Naive thymus-derived CD8-positive, alpha-beta T cell (primary cell): ENCODE measurements around the gene DDN. TPM values are rescaled to one million over a fixed set of nuclear protein-coding genes. Genes with fewer than 3 reads are reported as not detected.

Experiments used
- ATAC-seq, 2 donors: fragments of 150-1000 bp; cut with Tn5 transposase in 1 of 2; sonication (Bioruptor Pico), chemical (Tn5 transposase) in 1 of 2; 1 replicate in 1 of 2; 2 replicates in 1 of 2; pipeline ENCODE4 v1.10.0; 2021; ENCODE audit warnings: mild to moderate bottlenecking in 2 of 2, moderate library complexity in 2 of 2
- POLR2A ChIA-PET: fragments of 350-600 bp; sonication (Branson Sonifier 250); formaldehyde crosslinking; loops from one replicate; lab custom pipeline; 2021; ENCODE audit warnings: antibody characterized with exemption; lab: Charles Lee
- DNase-seq, 10 donors: peaks; one replicate each; pipeline versions ENCODE4 v3.0.0 to v3.0.0-alpha.2; 2020 to 2022
- H3K27ac Mint-ChIP-seq, 10 donors: one replicate each; pipeline ENCODE4 v1.8.0; 2020 to 2022; ENCODE audit warnings: mild to moderate bottlenecking in 10 of 10, mixed read lengths in 10 of 10, moderate library complexity in 4 of 10, inconsistent platforms in 1 of 10
- H3K27me3 Mint-ChIP-seq, 5 donors: one replicate each; pipeline ENCODE4 v1.8.0; 2021 to 2022; ENCODE audit warnings: mixed read lengths in 5 of 5
- H3K36me3 Mint-ChIP-seq, 3 donors: one replicate each; pipeline ENCODE4 v1.8.0; 2020 to 2022; ENCODE audit warnings: mixed read lengths in 3 of 3, mild to moderate bottlenecking in 2 of 3, inconsistent platforms in 1 of 3
- H3K4me1 Mint-ChIP-seq, 4 donors: one replicate each; pipeline ENCODE4 v1.8.0; 2021 to 2022; ENCODE audit warnings: mixed read lengths in 4 of 4
- H3K4me3 Mint-ChIP-seq, 10 donors: one replicate each; pipeline ENCODE4 v1.8.0; 2020 to 2022; ENCODE audit warnings: mild to moderate bottlenecking in 10 of 10, mixed read lengths in 10 of 10, moderate library complexity in 6 of 10, inconsistent platforms in 1 of 10
- H3K9me3 Mint-ChIP-seq, 9 donors: one replicate each; pipeline ENCODE4 v1.8.0; 2020 to 2022; ENCODE audit warnings: mixed read lengths in 9 of 9, mild to moderate bottlenecking in 3 of 9, inconsistent platforms in 1 of 9, moderate library complexity in 1 of 9
- polyA plus RNA-seq, 3 donors: library from polyadenylated mRNA; unstranded; fragments of 300-500 nt; fragmentation: Illumina TruSeq; gene quantifications; one replicate each; pipeline ENCODE4 v1.2.3, GENCODE V29; 2021
- total RNA-seq, 8 experiments: library from RNA in 2 of 8; stranded (reverse) in 2 of 8; gene quantifications; one replicate each; pipeline ENCODE4 v1.2.3 and lab custom pipeline; 2021 to 2026

DDN gene
- total and polyA plus RNA-seq, 5 experiments from 2014 or later = 0.14 to 0.18 TPM; not detected in 3

- peak overlapping the region; percentile 65 to 95 (median 92) for H3K4me3 Mint-ChIP-seq
- POLR2A ChIA-PET = interaction anchor here (0.6 to 1.8 kb wide), 10 partner anchors 12 to 168 kb away, joined by 3 to 8 read pairs (median 4); partner anchors contain the start of genes DDX23, KMT2D, RHEBL1 and TUBA1B
- peaks cover 8 to 48% (median 9%) of the 10 kb centered on the region in 3 donors for H3K36me3 Mint-ChIP-seq
- peak overlapping the region; percentile 97 to 100 (median 98) for H3K27ac Mint-ChIP-seq
- peaks cover 24 to 42% (median 38%) of the 10 kb centered on the region in 4 donors for H3K4me1 Mint-ChIP-seq
- ATAC-seq (no peak), DNase-seq (peak in 5 of 10 donors; percentile 17 to 33 (median 18))
- no peaks in the 10 kb centered on the region for H3K27me3 Mint-ChIP-seq
- no peaks in the 10 kb centered on the region for H3K9me3 Mint-ChIP-seq
Observed at GRCh38 chr12:49019443-49020324, 20.5 kb upstream of the DDN start.

- peaks cover 24 to 45% (median 40%) of the 10 kb centered on the region in 4 donors for H3K4me1 Mint-ChIP-seq
- no peaks in the 10 kb centered on the region for H3K9me3 Mint-ChIP-seq
- peak overlapping the region; percentile 89 to 98 (median 93) for H3K4me3 Mint-ChIP-seq
- H3K36me3 Mint-ChIP-seq = peaks cover 8 to 42% (median 9%) of the 10 kb centered on the region in 3 donors
- DNase-seq (no peak), ATAC-seq (peak in 1 of 2 donors; percentile 40)
- POLR2A ChIA-PET = interaction anchor here (0.6 to 1.8 kb wide), 7 partner anchors 19 to 168 kb away, joined by 3 to 8 read pairs (median 5); partner anchors contain the start of genes DDX23, KMT2D and TUBA1B
- H3K27me3 Mint-ChIP-seq = no peaks in the 10 kb centered on the region
- peak overlapping the region; percentile 97 to 100 (median 99) for H3K27ac Mint-ChIP-seq
Observed at GRCh38 chr12:49019120-49019430, 19.9 kb upstream of the DDN start.

- POLR2A ChIA-PET = interaction anchor here (0.8 to 1.7 kb wide), 7 partner anchors 19 to 167 kb away, joined by 3 to 5 read pairs (median 4); partner anchors contain the start of genes DDN, DDX23 and TUBA1B
Observed at GRCh38 chr12:49018261-49019119, 19.3 kb upstream of the DDN start, which contains the start of gene PRKAG1. Gene PRKAG1 (minus strand): TSS chr12:49018776. CDS start chr12:49018740, 36 bp downstream.

GRCh38 chr12:49017891-49018260 lies 18.7 kb upstream of the DDN start:
- peak overlapping the region; percentile 97 to 100 (median 99) for H3K27ac Mint-ChIP-seq
- peaks cover 24 to 45% (median 40%) of the 10 kb centered on the region in 4 donors for H3K4me1 Mint-ChIP-seq
- peaks cover 8 to 42% (median 9%) of the 10 kb centered on the region in 3 donors for H3K36me3 Mint-ChIP-seq
- no peak for ATAC-seq
- H3K27me3 Mint-ChIP-seq = no peaks in the 10 kb centered on the region
- DNase-seq = no peak
- POLR2A ChIA-PET = interaction anchor here (0.8 to 1.7 kb wide), 6 partner anchors 19 to 166 kb away, joined by 3 to 5 read pairs (median 4); partner anchors contain the start of genes DDN and TUBA1B
- H3K9me3 Mint-ChIP-seq = no peaks in the 10 kb centered on the region
- H3K4me3 Mint-ChIP-seq = peak overlapping the region; percentile 89 to 98 (median 93)

More at GRCh38 chr12:49018261-49019119, 19.3 kb upstream of the DDN start, which contains the start of gene PRKAG1:
- peak; percentile 89 to 92 for ATAC-seq
- H3K4me1 Mint-ChIP-seq = peaks cover 24 to 45% (median 40%) of the 10 kb centered on the region in 4 donors
- peak within 1 kb of the TSS; percentile 97 to 100 (median 99) for H3K27ac Mint-ChIP-seq
- peak; percentile 91 to 98 (median 96) for DNase-seq
- H3K27me3 Mint-ChIP-seq = no peaks in the 10 kb centered on the region
- no peaks in the 10 kb centered on the region for H3K9me3 Mint-ChIP-seq
- peak within 1 kb of the TSS; percentile 89 to 98 (median 93) for H3K4me3 Mint-ChIP-seq
- peaks cover 8 to 40% (median 9%) of the 10 kb centered on the region in 3 donors for H3K36me3 Mint-ChIP-seq

GRCh38 chr12:49015196-49015595 lies 16.0 kb upstream of the DDN start:
- DNase-seq (no peak), ATAC-seq (no peak)
- H3K36me3 Mint-ChIP-seq = peaks cover 8 to 49% (median 26%) of the 10 kb centered on the region in 3 donors
- H3K27ac Mint-ChIP-seq = peak overlapping the region in 4 of 10 donors; percentile 2 to 47 (median 22)
- no peaks in the 10 kb centered on the region for H3K9me3 Mint-ChIP-seq
- POLR2A ChIA-PET = no interaction called here
- H3K27me3 Mint-ChIP-seq = no peaks in the 10 kb centered on the region
- H3K4me1 Mint-ChIP-seq = peaks cover 24 to 45% (median 40%) of the 10 kb centered on the region in 4 donors
- H3K4me3 Mint-ChIP-seq = peak overlapping the region in 2 of 10 donors; percentile 1 to 12

- ATAC-seq (no peak), DNase-seq (no peak)
- Mint-ChIP-seq H3K4me3 (peak overlapping the region in 1 of 10 donors; percentile 51), H3K27ac (peak overlapping the region in 2 of 10 donors; percentile 16 to 61), H3K27me3 (no peaks in the 10 kb centered on the region), H3K9me3 (no peaks in the 10 kb centered on the region), H3K36me3 (peaks cover 8 to 56% (median 30%) of the 10 kb centered on the region in 3 donors), H3K4me1 (peaks cover 20 to 40% (median 35%) of the 10 kb centered on the region in 4 donors)
- POLR2A ChIA-PET = interaction anchor here (1.2 kb wide), 1 partner anchor 35 kb away, joined by 3 read pairs; no protein-coding TSS in a partner anchor
Observed at GRCh38 chr12:49014547-49014946, 15.4 kb upstream of the DDN start.

- POLR2A ChIA-PET = no interaction called here
- ATAC-seq (no peak), DNase-seq (no peak)
- H3K36me3 Mint-ChIP-seq = peaks cover 8 to 67% (median 38%) of the 10 kb centered on the region in 3 donors
- H3K27ac Mint-ChIP-seq = no peak overlapping the region
- no peaks in the 10 kb centered on the region for H3K9me3 Mint-ChIP-seq
- no peak overlapping the region for H3K4me3 Mint-ChIP-seq
- H3K4me1 Mint-ChIP-seq = peaks cover 17 to 33% (median 29%) of the 10 kb centered on the region in 4 donors
- H3K27me3 Mint-ChIP-seq = no peaks in the 10 kb centered on the region
Observed at GRCh38 chr12:49013428-49013827, 14.3 kb upstream of the DDN start.

- Mint-ChIP-seq H3K9me3 (no peaks in the 10 kb centered on the region), H3K27me3 (no peaks in the 10 kb centered on the region), H3K36me3 (peaks cover 8 to 74% (median 43%) of the 10 kb centered on the region in 3 donors), H3K27ac (no peak overlapping the region), H3K4me1 (peaks cover 13 to 29% (median 27%) of the 10 kb centered on the region in 4 donors), H3K4me3 (no peak overlapping the region)
- ATAC-seq = no peak
- no peak for DNase-seq
- POLR2A ChIA-PET = no interaction called here
Observed at GRCh38 chr12:49012739-49013138, 13.6 kb upstream of the DDN start.

- ATAC-seq = no peak
- no peak overlapping the region for H3K4me3 Mint-ChIP-seq
- H3K27me3 Mint-ChIP-seq = peaks cover 0 to under 1% (median 0%) of the 10 kb centered on the region in 5 donors
- peaks cover 0 to 79% (median 45%) of the 10 kb centered on the region in 3 donors for H3K36me3 Mint-ChIP-seq
- no peak overlapping the region for H3K27ac Mint-ChIP-seq
- no peak for DNase-seq
- H3K4me1 Mint-ChIP-seq = peaks cover 2 to 8% (median 7%) of the 10 kb centered on the region in 4 donors
- POLR2A ChIA-PET = no interaction called here
- no peaks in the 10 kb centered on the region for H3K9me3 Mint-ChIP-seq
Observed at GRCh38 chr12:49010092-49010668, 11.0 kb upstream of the DDN start.

- peaks cover 1 to 4% (median 2%) of the 10 kb centered on the region in 4 donors for H3K4me1 Mint-ChIP-seq
- H3K27me3 Mint-ChIP-seq = peaks cover 0 to 13% (median 0%) of the 10 kb centered on the region in 5 donors
- no peaks in the 10 kb centered on the region for H3K9me3 Mint-ChIP-seq
- H3K4me3 Mint-ChIP-seq = no peak overlapping the region
- ATAC-seq (no peak), DNase-seq (no peak)
- H3K27ac Mint-ChIP-seq = peak overlapping the region in 1 of 10 donors; percentile 4
- POLR2A ChIA-PET = no interaction called here
- peaks cover 5 to 89% (median 55%) of the 10 kb centered on the region in 3 donors for H3K36me3 Mint-ChIP-seq
Observed at GRCh38 chr12:49008943-49009342, 9.8 kb upstream of the DDN start.

GRCh38 chr12:49000346-49000745 lies 1.2 kb upstream of the DDN start:
- peak overlapping the region in 4 of 10 donors; percentile 30 to 78 (median 74) for H3K4me3 Mint-ChIP-seq
- ATAC-seq = no peak
- no peaks in the 10 kb centered on the region for H3K9me3 Mint-ChIP-seq
- no peak overlapping the region for H3K27ac Mint-ChIP-seq
- peaks cover 14 to 52% (median 35%) of the 10 kb centered on the region in 4 donors for H3K4me1 Mint-ChIP-seq
- H3K27me3 Mint-ChIP-seq = peaks cover 29 to 93% (median 50%) of the 10 kb centered on the region in 5 donors
- H3K36me3 Mint-ChIP-seq = peaks cover 12 to 54% (median 40%) of the 10 kb centered on the region in 3 donors
- DNase-seq = no peak
- POLR2A ChIA-PET = no interaction called here
